ENCODE results near the gene FIGLA.

GRCh38 chr2:70832386-70832785 lies 41.9 kb upstream of the FIGLA start:
- TF ChIP-seq CTCF (IDR thresholded peaks at IDR 0.05; ENCODE audit: poor library complexity): no peak
- no peak for TF ChIP-seq EZH2 (IDR thresholded peaks at IDR 0.05; ENCODE audit: borderline replicate concordance)
